NCI-H446 (cell line): ENCODE results near the gene MICU1.
"Not testable (repeated sequence)": the region's sequence is repeated elsewhere in the genome, so short reads cannot be mapped to it uniquely, and the experiment has no call there.

Source experiments
- DNase-seq, 2 experiments: peaks; one replicate each; lab custom pipeline; 2025; lab: John Stamatoyannopoulos, UW

Gene MICU1

GRCh38 chr10:72346117-72346516 is 279.8 kb downstream of the MICU1 start:
- not testable (repeated sequence) for DNase-seq

GRCh38 chr10:72344932-72345331 is 280.9 kb downstream of the MICU1 start:
- no peak for DNase-seq

GRCh38 chr10:72342911-72343310 is 283.0 kb downstream of the MICU1 start:
- DNase-seq: no peak

GRCh38 chr10:72340510-72341261 is 285.2 kb downstream of the MICU1 start:
- DNase-seq: peak in 1 of 2 experiments; percentile 17

- DNase-seq: no peak
These were observed 287.7 kb downstream of the MICU1 start for GRCh38 chr10:72338180-72338579.

- DNase-seq: no peak
These were observed 288.2 kb downstream of the MICU1 start for GRCh38 chr10:72337722-72338121.

GRCh38 chr10:72337039-72337629 is 288.7 kb downstream of the MICU1 start:
- peak in 1 of 2 experiments; percentile 65 for DNase-seq

GRCh38 chr10:72336259-72337038 is 289.4 kb downstream of the MICU1 start:
- no peak for DNase-seq

- no peak for DNase-seq
These were observed 290.3 kb downstream of the MICU1 start for GRCh38 chr10:72335394-72336258.

GRCh38 chr10:72334825-72335393 is 291.0 kb downstream of the MICU1 start:
- no peak for DNase-seq

GRCh38 chr10:72334196-72334824 is 291.6 kb downstream of the MICU1 start:
- no peak for DNase-seq

- no peak for DNase-seq
These were observed 292.5 kb downstream of the MICU1 start for GRCh38 chr10:72333112-72334015.

- no peak for DNase-seq
These were observed 293.3 kb downstream of the MICU1 start for GRCh38 chr10:72332423-72333111.

GRCh38 chr10:72331575-72332422 is 294.1 kb downstream of the MICU1 start:
- DNase-seq: no peak

GRCh38 chr10:72330069-72330426 is 295.8 kb downstream of the MICU1 start:
- no peak for DNase-seq

GRCh38 chr10:72329290-72330068 is 296.4 kb downstream of the MICU1 start:
- no peak for DNase-seq

- no peak for DNase-seq
These were observed 297.1 kb downstream of the MICU1 start for GRCh38 chr10:72328829-72329204.
